GM12874 (cell line): ENCODE measurements around the gene IGBP1.

Experiments
- CTCF ChIP-seq: IDR thresholded peaks from 2 replicates; pipeline ENCODE4 v1.5.1; 2011; ENCODE audit warnings: low read depth, mild to moderate bottlenecking, control low read depth, low read length, moderate library complexity; ENCODE audit not compliant: insufficient read depth

IGBP1 gene

DNA sequence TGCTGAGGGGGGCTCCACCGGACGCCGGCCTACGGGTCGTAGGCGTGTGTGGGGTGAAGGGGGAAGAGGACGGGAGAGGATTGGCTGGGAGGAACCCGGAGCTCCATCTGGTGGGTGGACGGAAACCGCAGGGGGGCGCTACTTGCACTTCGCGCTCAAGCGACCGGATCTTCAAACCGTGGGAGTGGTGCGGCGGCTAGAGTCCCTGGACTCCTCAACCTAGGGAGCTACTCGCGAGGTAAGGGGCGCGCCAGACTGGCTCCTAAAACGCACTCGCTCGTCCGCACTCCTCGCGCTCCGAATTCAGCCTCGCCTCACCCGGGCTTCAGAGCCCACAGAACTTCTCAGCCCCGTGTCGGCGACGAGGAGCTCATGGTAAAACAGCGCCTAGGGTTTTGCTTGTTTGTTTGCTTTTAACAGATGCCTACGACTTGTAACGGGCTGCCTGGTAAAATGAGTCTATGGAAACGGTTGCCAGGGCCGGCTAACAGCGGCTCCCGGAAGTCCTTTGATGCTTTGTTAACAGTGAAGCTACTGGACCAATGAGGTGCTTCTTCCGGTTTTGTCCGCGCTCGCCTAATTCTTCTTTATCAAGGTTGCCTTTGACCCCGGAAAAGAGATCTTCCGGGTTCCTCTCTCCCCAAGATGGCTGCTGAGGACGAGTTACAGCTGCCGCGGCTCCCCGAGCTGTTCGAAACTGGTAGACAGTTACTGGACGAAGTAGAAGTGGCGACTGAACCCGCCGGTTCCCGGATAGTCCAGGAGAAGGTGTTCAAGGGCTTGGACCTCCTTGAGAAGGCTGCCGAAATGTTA is at the start of gene IGBP1:
Gene IGBP1 (plus strand): TSS at position 145 of the 813 bp plus-strand sequence. CDS start 501 bp downstream, at position 646.
- TF ChIP-seq CTCF: peak; percentile 68

DNA sequence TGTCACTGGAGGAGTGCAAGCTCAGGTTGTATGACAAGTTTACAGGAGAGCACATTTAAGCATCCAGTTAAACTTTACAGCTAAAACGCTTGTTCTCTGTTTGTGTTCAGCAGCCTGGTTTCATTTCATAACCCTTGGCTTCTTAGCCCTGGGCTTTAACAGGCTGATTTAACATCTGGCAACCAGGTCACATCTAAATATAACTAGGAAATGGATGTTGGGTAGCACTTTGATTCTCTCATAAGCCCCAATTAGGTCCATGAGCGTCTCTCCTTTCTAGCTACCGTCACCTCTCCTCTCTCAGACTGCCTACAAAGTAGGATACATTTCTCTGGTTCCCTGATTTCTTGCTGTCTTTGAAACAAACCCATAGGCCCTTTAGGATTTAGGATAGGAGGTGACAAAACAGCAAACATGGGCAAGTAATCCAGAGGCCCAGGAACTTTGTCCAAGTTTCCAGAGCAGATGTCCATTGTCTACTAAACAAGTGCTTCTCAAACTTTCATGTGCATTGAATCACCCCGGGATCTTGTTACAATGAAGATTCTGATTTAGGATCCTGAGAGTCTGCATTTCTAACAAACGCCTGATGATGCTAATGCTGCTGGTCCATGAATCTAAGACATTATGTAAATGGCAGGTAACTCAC is 48.5 kb upstream of the IGBP1 start:
- TF ChIP-seq CTCF: no peak

DNA sequence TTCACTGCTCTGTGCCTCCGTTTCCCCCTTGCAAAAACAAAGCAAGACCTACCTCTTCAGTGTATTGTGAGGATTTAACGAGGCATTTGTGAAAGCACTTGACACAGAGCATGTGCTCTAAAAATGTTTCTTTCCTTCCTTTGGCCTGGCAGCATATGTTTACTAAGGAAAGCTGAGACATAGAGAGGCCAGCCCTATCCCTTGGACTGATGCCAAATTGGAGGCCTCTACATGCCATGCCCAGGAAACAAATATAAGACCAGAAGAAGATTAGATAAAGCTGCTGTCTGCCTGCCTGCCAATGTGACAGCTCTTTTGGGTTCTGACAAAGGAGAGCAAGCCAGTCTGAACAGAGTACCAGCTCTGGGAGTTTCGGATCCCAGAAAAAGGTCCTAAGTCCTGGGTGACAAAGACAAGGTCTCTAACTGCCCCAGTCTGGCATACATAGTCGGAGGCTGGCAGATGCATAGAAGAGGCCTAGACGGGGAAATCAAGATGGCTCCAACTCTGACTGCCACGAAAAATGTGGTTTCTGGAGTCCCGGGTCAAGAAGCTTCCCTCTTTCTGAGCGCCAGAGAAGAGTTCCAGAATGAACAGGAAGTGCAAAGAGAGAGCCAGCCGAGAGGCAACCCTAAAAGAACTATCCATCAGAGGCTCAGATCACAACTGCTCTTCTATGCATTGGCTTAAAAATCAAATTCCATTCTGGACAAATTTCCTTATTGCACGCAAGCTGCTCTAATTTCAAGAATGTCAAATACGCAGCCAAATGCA is 45.2 kb upstream of the IGBP1 start:
- TF ChIP-seq CTCF: no peak

DNA sequence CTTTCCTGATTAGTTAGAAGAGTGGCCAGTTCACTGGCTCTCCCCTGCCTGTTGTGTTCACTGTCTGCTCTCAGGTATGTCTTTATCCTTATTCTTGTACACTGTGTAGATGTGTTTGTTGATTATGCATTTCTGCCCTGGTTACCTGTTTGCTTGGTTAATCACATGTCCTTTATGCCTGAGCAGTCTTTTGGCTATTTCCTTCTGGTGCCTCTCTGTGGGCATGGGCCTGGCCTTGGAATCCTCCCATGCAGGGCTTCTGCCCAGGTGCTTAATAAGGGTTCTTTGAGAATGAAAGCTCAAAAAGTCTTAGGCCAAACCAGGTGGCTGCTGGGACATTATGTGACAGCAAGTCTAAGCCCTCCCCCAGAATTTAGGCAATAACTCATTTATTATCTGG is 44.5 kb upstream of the IGBP1 start:
- TF ChIP-seq CTCF: no peak

- no peak for TF ChIP-seq CTCF
Measured at GRCh38 chrX:70089604-70090297, 43.5 kb upstream of the IGBP1 start.

DNA sequence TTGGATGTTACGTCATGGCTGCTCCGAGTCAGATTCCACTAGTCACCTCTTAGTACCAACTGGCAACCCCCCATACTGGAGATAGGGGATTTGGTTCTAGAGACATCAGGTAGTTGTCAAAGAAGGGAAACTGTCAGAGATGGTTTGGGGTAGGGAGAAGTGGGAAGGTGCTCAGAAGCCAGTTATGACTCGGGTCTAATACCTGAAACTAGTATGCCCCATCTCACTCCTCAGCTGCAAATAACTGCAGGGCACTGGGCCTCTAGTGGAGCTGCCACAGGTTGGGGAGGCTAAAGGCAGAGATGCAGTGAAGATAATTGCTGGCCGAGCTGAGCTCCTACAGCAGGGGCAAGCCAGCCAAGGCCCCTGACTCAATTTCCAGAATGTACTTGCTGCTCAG is 41.0 kb upstream of the IGBP1 start:
- no peak for TF ChIP-seq CTCF
